ENCODE measurements around the gene SAA4.

SAA4 gene

DNA sequence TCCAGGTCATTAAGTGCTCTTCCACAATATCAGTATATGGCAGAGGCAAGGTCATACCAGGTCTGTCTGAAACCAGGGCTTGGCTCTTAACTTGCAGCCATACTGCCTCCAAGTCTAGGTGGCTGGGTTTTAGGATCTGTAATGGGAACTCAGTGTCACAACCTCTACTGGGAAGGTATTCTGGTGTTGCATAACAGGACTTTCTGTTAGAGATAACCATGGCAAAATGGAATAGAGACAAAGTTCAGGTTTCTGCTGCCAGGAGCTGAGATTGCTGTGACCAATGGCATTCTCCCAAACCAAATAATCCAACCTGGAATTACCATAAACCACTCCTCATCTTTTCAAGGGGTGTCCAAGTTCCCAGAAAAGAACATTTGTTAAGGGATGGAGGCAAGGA is 22.7 kb upstream of the SAA4 start:
- POLR2A ChIA-PET: no interaction called here
- H3K4me3 ChIP-seq (ENCODE audit: low read depth, low read length): no peak overlapping the region
- no peaks in the 10 kb centered on the region for H3K36me3 ChIP-seq (ENCODE audit: control insufficient read depth in 2 of 2, insufficient read depth in 1 of 2, low read length in 2 of 2)
- no peaks in the 10 kb centered on the region for H3K9me3 ChIP-seq (ENCODE audit: control insufficient read depth, insufficient read depth, low read depth, low read length)
- CTCF ChIA-PET: interaction anchor here (0.7 to 1.4 kb wide), 2 partner anchors 16 to 465 kb away, joined by 3 read pairs; no protein-coding TSS in a partner anchor
- H3K4me1 ChIP-seq (ENCODE audit: control insufficient read depth, insufficient read depth, low read length): no peaks in the 10 kb centered on the region
- no peak overlapping the region for H3K27ac ChIP-seq (ENCODE audit: extremely low read depth, low read depth, low read length)
- TF ChIP-seq ZNF114 (tag by site-specific recombination; IDR thresholded peaks at IDR 0.05) (no peak), TRIM28 (IDR thresholded peaks at IDR 0.05; ENCODE audit: borderline replicate concordance, low read length) (no peak), GLIS2 (tag by site-specific recombination; IDR thresholded peaks at IDR 0.05) (no peak), ZNF623 (tag by site-specific recombination; IDR thresholded peaks at IDR 0.05) (no peak), ZNF19 (tag by site-specific recombination; IDR thresholded peaks at IDR 0.05; ENCODE audit: low read depth) (no peak)
- TF ChIP-seq, protein P1, sequence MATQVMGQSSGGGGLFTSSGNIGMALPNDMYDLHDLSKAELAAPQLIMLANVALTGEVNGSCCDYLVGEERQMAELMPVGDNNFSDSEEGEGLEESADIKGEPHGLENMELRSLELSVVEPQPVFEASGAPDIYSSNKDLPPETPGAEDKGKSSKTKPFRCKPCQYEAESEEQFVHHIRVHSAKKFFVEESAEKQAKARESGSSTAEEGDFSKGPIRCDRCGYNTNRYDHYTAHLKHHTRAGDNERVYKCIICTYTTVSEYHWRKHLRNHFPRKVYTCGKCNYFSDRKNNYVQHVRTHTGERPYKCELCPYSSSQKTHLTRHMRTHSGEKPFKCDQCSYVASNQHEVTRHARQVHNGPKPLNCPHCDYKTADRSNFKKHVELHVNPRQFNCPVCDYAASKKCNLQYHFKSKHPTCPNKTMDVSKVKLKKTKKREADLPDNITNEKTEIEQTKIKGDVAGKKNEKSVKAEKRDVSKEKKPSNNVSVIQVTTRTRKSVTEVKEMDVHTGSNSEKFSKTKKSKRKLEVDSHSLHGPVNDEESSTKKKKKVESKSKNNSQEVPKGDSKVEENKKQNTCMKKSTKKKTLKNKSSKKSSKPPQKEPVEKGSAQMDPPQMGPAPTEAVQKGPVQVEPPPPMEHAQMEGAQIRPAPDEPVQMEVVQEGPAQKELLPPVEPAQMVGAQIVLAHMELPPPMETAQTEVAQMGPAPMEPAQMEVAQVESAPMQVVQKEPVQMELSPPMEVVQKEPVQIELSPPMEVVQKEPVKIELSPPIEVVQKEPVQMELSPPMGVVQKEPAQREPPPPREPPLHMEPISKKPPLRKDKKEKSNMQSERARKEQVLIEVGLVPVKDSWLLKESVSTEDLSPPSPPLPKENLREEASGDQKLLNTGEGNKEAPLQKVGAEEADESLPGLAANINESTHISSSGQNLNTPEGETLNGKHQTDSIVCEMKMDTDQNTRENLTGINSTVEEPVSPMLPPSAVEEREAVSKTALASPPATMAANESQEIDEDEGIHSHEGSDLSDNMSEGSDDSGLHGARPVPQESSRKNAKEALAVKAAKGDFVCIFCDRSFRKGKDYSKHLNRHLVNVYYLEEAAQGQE (tag by site-specific recombination; IDR thresholded peaks at IDR 0.05): no peak
- TF ChIP-seq, protein P2, sequence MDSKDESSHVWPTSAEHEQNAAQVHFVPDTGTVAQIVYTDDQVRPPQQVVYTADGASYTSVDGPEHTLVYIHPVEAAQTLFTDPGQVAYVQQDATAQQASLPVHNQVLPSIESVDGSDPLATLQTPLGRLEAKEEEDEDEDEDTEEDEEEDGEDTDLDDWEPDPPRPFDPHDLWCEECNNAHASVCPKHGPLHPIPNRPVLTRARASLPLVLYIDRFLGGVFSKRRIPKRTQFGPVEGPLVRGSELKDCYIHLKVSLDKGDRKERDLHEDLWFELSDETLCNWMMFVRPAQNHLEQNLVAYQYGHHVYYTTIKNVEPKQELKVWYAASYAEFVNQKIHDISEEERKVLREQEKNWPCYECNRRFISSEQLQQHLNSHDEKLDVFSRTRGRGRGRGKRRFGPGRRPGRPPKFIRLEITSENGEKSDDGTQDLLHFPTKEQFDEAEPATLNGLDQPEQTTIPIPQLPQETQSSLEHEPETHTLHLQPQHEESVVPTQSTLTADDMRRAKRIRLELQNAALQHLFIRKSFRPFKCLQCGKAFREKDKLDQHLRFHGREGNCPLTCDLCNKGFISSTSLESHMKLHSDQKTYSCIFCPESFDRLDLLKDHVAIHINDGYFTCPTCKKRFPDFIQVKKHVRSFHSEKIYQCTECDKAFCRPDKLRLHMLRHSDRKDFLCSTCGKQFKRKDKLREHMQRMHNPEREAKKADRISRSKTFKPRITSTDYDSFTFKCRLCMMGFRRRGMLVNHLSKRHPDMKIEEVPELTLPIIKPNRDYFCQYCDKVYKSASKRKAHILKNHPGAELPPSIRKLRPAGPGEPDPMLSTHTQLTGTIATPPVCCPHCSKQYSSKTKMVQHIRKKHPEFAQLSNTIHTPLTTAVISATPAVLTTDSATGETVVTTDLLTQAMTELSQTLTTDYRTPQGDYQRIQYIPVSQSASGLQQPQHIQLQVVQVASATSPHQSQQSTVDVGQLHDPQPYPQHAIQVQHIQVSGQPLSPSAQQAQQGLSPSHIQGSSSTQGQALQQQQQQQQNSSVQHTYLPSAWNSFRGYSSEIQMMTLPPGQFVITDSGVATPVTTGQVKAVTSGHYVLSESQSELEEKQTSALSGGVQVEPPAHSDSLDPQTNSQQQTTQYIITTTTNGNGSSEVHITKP (tag by site-specific recombination; IDR thresholded peaks at IDR 0.05): no peak

DNA sequence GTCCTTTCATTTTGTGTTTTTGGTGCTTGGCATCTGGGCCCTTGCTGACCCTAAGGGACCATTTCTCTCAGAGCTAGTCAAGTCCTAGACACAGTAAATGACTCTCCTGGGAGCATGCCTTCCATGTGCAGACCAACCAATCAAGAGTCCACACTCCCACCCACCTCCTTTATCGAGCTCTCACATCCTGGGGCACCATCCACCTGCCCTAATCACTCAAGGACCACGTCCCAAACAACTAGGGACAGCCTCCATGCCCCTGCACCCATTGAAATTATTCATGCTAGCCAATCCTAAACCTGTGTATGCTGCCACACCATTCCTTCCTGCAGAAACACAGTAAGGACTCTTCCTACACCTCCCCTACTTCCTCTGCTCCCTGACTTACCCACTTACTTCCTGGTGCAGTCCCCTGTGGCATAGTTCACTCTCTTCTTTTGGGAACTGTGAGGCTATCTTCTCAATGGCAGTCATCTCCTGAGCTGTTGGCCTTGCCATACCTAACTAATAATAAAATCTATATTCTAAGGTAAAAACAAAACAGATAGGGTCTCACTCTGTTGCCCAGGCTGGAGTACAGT is 18.3 kb upstream of the SAA4 start:
- Histone ChIP-seq H3K36me3 (ENCODE audit: control insufficient read depth in 2 of 2, insufficient read depth in 1 of 2, low read length in 2 of 2) (no peaks in the 10 kb centered on the region), H3K27ac (ENCODE audit: extremely low read depth, low read depth, low read length) (no peak overlapping the region), H3K4me3 (ENCODE audit: low read depth, low read length) (no peak overlapping the region), H3K4me1 (ENCODE audit: control insufficient read depth, insufficient read depth, low read length) (no peaks in the 10 kb centered on the region), H3K9me3 (ENCODE audit: control insufficient read depth, insufficient read depth, low read depth, low read length) (no peaks in the 10 kb centered on the region)
- POLR2A ChIA-PET: no interaction called here
- CTCF ChIA-PET: interaction anchor here (0.6 to 2.1 kb wide), 2 partner anchors 11 to 139 kb away, joined by 3 to 12 read pairs; no protein-coding TSS in a partner anchor
- TF ChIP-seq ZNF585B (tag by site-specific recombination; IDR thresholded peaks at IDR 0.05): no peak
- no peak for TF ChIP-seq ZNF830 (tag by site-specific recombination; IDR thresholded peaks at IDR 0.05; ENCODE audit: low read depth)
- TF ChIP-seq, protein P3, sequence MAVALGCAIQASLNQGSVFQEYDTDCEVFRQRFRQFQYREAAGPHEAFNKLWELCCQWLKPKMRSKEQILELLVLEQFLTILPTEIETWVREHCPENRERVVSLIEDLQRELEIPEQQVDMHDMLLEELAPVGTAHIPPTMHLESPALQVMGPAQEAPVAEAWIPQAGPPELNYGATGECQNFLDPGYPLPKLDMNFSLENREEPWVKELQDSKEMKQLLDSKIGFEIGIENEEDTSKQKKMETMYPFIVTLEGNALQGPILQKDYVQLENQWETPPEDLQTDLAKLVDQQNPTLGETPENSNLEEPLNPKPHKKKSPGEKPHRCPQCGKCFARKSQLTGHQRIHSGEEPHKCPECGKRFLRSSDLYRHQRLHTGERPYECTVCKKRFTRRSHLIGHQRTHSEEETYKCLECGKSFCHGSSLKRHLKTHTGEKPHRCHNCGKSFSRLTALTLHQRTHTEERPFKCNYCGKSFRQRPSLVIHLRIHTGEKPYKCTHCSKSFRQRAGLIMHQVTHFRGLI (tag by site-specific recombination; IDR thresholded peaks at IDR 0.05): no peak
- TF ChIP-seq, protein P4, sequence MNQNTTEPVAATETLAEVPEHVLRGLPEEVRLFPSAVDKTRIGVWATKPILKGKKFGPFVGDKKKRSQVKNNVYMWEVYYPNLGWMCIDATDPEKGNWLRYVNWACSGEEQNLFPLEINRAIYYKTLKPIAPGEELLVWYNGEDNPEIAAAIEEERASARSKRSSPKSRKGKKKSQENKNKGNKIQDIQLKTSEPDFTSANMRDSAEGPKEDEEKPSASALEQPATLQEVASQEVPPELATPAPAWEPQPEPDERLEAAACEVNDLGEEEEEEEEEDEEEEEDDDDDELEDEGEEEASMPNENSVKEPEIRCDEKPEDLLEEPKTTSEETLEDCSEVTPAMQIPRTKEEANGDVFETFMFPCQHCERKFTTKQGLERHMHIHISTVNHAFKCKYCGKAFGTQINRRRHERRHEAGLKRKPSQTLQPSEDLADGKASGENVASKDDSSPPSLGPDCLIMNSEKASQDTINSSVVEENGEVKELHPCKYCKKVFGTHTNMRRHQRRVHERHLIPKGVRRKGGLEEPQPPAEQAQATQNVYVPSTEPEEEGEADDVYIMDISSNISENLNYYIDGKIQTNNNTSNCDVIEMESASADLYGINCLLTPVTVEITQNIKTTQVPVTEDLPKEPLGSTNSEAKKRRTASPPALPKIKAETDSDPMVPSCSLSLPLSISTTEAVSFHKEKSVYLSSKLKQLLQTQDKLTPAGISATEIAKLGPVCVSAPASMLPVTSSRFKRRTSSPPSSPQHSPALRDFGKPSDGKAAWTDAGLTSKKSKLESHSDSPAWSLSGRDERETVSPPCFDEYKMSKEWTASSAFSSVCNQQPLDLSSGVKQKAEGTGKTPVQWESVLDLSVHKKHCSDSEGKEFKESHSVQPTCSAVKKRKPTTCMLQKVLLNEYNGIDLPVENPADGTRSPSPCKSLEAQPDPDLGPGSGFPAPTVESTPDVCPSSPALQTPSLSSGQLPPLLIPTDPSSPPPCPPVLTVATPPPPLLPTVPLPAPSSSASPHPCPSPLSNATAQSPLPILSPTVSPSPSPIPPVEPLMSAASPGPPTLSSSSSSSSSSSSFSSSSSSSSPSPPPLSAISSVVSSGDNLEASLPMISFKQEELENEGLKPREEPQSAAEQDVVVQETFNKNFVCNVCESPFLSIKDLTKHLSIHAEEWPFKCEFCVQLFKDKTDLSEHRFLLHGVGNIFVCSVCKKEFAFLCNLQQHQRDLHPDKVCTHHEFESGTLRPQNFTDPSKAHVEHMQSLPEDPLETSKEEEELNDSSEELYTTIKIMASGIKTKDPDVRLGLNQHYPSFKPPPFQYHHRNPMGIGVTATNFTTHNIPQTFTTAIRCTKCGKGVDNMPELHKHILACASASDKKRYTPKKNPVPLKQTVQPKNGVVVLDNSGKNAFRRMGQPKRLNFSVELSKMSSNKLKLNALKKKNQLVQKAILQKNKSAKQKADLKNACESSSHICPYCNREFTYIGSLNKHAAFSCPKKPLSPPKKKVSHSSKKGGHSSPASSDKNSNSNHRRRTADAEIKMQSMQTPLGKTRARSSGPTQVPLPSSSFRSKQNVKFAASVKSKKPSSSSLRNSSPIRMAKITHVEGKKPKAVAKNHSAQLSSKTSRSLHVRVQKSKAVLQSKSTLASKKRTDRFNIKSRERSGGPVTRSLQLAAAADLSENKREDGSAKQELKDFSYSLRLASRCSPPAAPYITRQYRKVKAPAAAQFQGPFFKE (tag by site-specific recombination; IDR thresholded peaks at IDR 0.05; ENCODE audit: borderline replicate concordance): no peak
- no peak for TF ChIP-seq HOXC10 (CRISPR knock-in tag; IDR thresholded peaks at IDR 0.05)
- TF ChIP-seq, protein P5, sequence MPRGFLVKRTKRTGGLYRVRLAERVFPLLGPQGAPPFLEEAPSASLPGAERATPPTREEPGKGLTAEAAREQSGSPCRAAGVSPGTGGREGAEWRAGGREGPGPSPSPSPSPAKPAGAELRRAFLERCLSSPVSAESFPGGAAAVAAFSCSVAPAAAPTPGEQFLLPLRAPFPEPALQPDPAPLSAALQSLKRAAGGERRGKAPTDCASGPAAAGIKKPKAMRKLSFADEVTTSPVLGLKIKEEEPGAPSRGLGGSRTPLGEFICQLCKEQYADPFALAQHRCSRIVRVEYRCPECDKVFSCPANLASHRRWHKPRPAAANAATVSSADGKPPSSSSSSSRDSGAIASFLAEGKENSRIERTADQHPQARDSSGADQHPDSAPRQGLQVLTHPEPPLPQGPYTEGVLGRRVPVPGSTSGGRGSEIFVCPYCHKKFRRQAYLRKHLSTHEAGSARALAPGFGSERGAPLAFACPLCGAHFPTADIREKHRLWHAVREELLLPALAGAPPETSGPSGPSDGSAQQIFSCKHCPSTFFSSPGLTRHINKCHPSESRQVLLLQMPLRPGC (tag by site-specific recombination; IDR thresholded peaks at IDR 0.05): no peak
- TF ChIP-seq GLI4 (tag by site-specific recombination; IDR thresholded peaks at IDR 0.05): no peak
- TF ChIP-seq PRDM1 (tag by site-specific recombination; IDR thresholded peaks at IDR 0.05): no peak
- TF ChIP-seq ZBTB17 (tag by site-specific recombination; IDR thresholded peaks at IDR 0.05): no peak
- TF ChIP-seq ZNF155 (tag by site-specific recombination; IDR thresholded peaks at IDR 0.05): no peak

Data from HEK293 (cell line).